Measurements from ENCODE around the gene KLHL30. TPM values are rescaled to one million over a fixed set of nuclear protein-coding genes. Genes with fewer than 3 reads are reported as not detected.

The KLHL30 gene
- total RNA-seq, 1 experiment from 2014 or later: not detected

GRCh38 chr2:238148981-238149380 is 10.5 kb downstream of the KLHL30 start:
- Histone ChIP-seq H3K4me2 (ENCODE audit: insufficient read depth, insufficient read length, low read length) (no peak overlapping the region), H4K20me1 (ENCODE audit: control insufficient read depth, insufficient read depth, insufficient read length) (no peaks in the 10 kb centered on the region), H4K8ac (replicated peaks; ENCODE audit: insufficient read length, low read depth, low read length) (no peak overlapping the region), H3K4me1 (ENCODE audit: insufficient read depth, low read length) (no peaks in the 10 kb centered on the region), H2AFZ (ENCODE audit: low read length) (no peak overlapping the region), H2BK12ac (ENCODE audit: insufficient read length, low read depth, low read length) (no peak overlapping the region), H3K23ac (ENCODE audit: insufficient read length, low read depth, low read length) (no peak overlapping the region), H3T11ph (ENCODE audit: low read length) (no peak overlapping the region), H2BK15ac (ENCODE audit: low read depth, low read length) (no peak overlapping the region), H2AK5ac (ENCODE audit: insufficient read length, low read length) (no peak overlapping the region), H3K79me2 (ENCODE audit: insufficient read depth, low read length) (no peaks in the 10 kb centered on the region), H3K27me3 (ENCODE audit: insufficient read depth, low read length) (no peaks in the 10 kb centered on the region), H3K23me2 (ENCODE audit: insufficient read length, low read depth, low read length, poor library complexity, severe bottlenecking) (no peaks in the 10 kb centered on the region), H4K5ac (ENCODE audit: insufficient read length, low read depth, low read length) (no peak overlapping the region), H2BK5ac (ENCODE audit: insufficient read length, low read length) (no peak overlapping the region), H4K91ac (ENCODE audit: insufficient read length, low read depth, low read length) (no peak overlapping the region), H3K18ac (ENCODE audit: insufficient read length, low read depth, low read length) (no peak overlapping the region), H2BK120ac (ENCODE audit: low read depth, low read length, poor library complexity, severe bottlenecking) (no peak overlapping the region), H3K4ac (ENCODE audit: low read depth, low read length) (no peak overlapping the region), H2BK20ac (ENCODE audit: low read depth, low read length, poor library complexity, severe bottlenecking) (no peak overlapping the region), H3K9me3 (ENCODE audit: control insufficient read depth, low read depth, low read length) (no peaks in the 10 kb centered on the region), H3K9ac (ENCODE audit: extremely low read depth, insufficient read length, low read length) (no peak overlapping the region), H3K27ac (ENCODE audit: insufficient read length, low read depth, low read length) (no peak overlapping the region), H3K56ac (ENCODE audit: insufficient read length, low read depth, low read length) (no peak overlapping the region), H3K14ac (ENCODE audit: insufficient read depth, low read length) (no peak overlapping the region), H3K79me1 (ENCODE audit: insufficient read depth, low read depth, low read length, poor library complexity, severe bottlenecking) (no peaks in the 10 kb centered on the region)
- Mint-ChIP-seq H3K9me3 (no peaks in the 10 kb centered on the region), H3K4me1 (peaks cover 4 to 6% of the 10 kb centered on the region in 2 experiments), H3K27ac (no peak overlapping the region), H3K27me3 (ENCODE audit: low read depth) (no peaks in the 10 kb centered on the region), H3K4me3 (no peak overlapping the region), H3K36me3 (ENCODE audit: insufficient read depth in 1 of 3, low read depth in 3 of 3) (no peaks in the 10 kb centered on the region)
- WGBS (ENCODE audit: extremely low coverage, insufficient read length, low lambda C conversion rate): no CpG with 5 or more reads among the region's 15 CpGs
- DNase-seq: no peak
- TF ChIP-seq, protein P1, sequence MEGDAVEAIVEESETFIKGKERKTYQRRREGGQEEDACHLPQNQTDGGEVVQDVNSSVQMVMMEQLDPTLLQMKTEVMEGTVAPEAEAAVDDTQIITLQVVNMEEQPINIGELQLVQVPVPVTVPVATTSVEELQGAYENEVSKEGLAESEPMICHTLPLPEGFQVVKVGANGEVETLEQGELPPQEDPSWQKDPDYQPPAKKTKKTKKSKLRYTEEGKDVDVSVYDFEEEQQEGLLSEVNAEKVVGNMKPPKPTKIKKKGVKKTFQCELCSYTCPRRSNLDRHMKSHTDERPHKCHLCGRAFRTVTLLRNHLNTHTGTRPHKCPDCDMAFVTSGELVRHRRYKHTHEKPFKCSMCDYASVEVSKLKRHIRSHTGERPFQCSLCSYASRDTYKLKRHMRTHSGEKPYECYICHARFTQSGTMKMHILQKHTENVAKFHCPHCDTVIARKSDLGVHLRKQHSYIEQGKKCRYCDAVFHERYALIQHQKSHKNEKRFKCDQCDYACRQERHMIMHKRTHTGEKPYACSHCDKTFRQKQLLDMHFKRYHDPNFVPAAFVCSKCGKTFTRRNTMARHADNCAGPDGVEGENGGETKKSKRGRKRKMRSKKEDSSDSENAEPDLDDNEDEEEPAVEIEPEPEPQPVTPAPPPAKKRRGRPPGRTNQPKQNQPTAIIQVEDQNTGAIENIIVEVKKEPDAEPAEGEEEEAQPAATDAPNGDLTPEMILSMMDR (conservative IDR thresholded peaks at IDR 0.05): no peak
